ENCODE measurements around the gene LRMDA. TPM values are rescaled to one million over a fixed set of nuclear protein-coding genes. Genes with fewer than 3 reads are reported as not detected.

Gene LRMDA
- total RNA-seq, 1 donor, result 32.6 TPM

- DNase-seq (ENCODE audit: low read depth in 2 of 3, low spot score in 2 of 3), result no peak
These were observed 369.7 kb downstream of the LRMDA start for GRCh38 chr10:75801121-75801520.

- no peak for DNase-seq (ENCODE audit: low read depth in 2 of 3, low spot score in 2 of 3)
These were observed 370.2 kb downstream of the LRMDA start for GRCh38 chr10:75801661-75802060.

GRCh38 chr10:75803121-75803520 lies 371.7 kb downstream of the LRMDA start:
- no peak for DNase-seq (ENCODE audit: low read depth in 2 of 3, low spot score in 2 of 3)

- DNase-seq (ENCODE audit: low read depth in 2 of 3, low spot score in 2 of 3), result no peak
These were observed 372.6 kb downstream of the LRMDA start for GRCh38 chr10:75803816-75804552.

- no peak for DNase-seq (ENCODE audit: low read depth in 2 of 3, low spot score in 2 of 3)
These were observed 374.8 kb downstream of the LRMDA start for GRCh38 chr10:75806186-75806585.

GRCh38 chr10:75807456-75807855 lies 376.0 kb downstream of the LRMDA start:
- no peak for DNase-seq (ENCODE audit: low read depth in 2 of 3, low spot score in 2 of 3)

- no peak for DNase-seq (ENCODE audit: low read depth in 2 of 3, low spot score in 2 of 3)
These were observed 377.6 kb downstream of the LRMDA start for GRCh38 chr10:75809003-75809402.

GRCh38 chr10:75814014-75814413 lies 382.6 kb downstream of the LRMDA start:
- no peak for DNase-seq (ENCODE audit: low read depth in 2 of 3, low spot score in 2 of 3)

- no peak for DNase-seq (ENCODE audit: low read depth in 2 of 3, low spot score in 2 of 3)
These were observed 383.6 kb downstream of the LRMDA start for GRCh38 chr10:75815066-75815465.

GRCh38 chr10:75817198-75817597 lies 385.8 kb downstream of the LRMDA start:
- DNase-seq (ENCODE audit: low read depth in 2 of 3, low spot score in 2 of 3), result no peak

GRCh38 chr10:75818552-75818951 lies 387.1 kb downstream of the LRMDA start:
- no peak for DNase-seq (ENCODE audit: low read depth in 2 of 3, low spot score in 2 of 3)

- peak in 1 of 3 donors; percentile 16 for DNase-seq (ENCODE audit: low read depth in 2 of 3, low spot score in 2 of 3)
These were observed 393.8 kb downstream of the LRMDA start for GRCh38 chr10:75825235-75825634.

GRCh38 chr10:75825661-75826060 lies 394.2 kb downstream of the LRMDA start:
- DNase-seq (ENCODE audit: low read depth in 2 of 3, low spot score in 2 of 3), result no peak

GRCh38 chr10:75826846-75827245 lies 395.4 kb downstream of the LRMDA start:
- DNase-seq (ENCODE audit: low read depth in 2 of 3, low spot score in 2 of 3), result no peak

- DNase-seq (ENCODE audit: low read depth in 2 of 3, low spot score in 2 of 3), result no peak
These were observed 396.2 kb downstream of the LRMDA start for GRCh38 chr10:75827587-75828021.

- no peak for DNase-seq (ENCODE audit: low read depth in 2 of 3, low spot score in 2 of 3)
These were observed 397.0 kb downstream of the LRMDA start for GRCh38 chr10:75828413-75828812.

GRCh38 chr10:75836064-75836463 lies 404.6 kb downstream of the LRMDA start:
- no peak for DNase-seq (ENCODE audit: low read depth in 2 of 3, low spot score in 2 of 3)

- no peak for DNase-seq (ENCODE audit: low read depth in 2 of 3, low spot score in 2 of 3)
These were observed 407.1 kb downstream of the LRMDA start for GRCh38 chr10:75838486-75838885.

GRCh38 chr10:75839020-75839419 lies 407.6 kb downstream of the LRMDA start:
- no peak for DNase-seq (ENCODE audit: low read depth in 2 of 3, low spot score in 2 of 3)

- DNase-seq (ENCODE audit: low read depth in 2 of 3, low spot score in 2 of 3), result no peak
These were observed 409.8 kb downstream of the LRMDA start for GRCh38 chr10:75841266-75841665.

- DNase-seq (ENCODE audit: low read depth in 2 of 3, low spot score in 2 of 3), result peak in 1 of 3 donors; percentile 4
These were observed 413.9 kb downstream of the LRMDA start for GRCh38 chr10:75845176-75845947.

GRCh38 chr10:75847477-75847876 lies 416.1 kb downstream of the LRMDA start:
- DNase-seq (ENCODE audit: low read depth in 2 of 3, low spot score in 2 of 3), result no peak
